ENCODE data around the gene STX8.

The STX8 gene

GRCh38 chr17:9208381-9209105, 367.1 kb downstream of the STX8 start:
- POLR2A ChIA-PET (ENCODE audit: low non-redundant PET): no interaction called here
- no peak overlapping the region for H3K27ac ChIP-seq
- CTCF ChIA-PET: interaction anchor here (0.7 kb wide), 1 partner anchor 81 kb away, joined by 3 read pairs; no protein-coding TSS in a partner anchor
- TF ChIP-seq CTCF (conservative IDR thresholded peaks at IDR 0.05; ENCODE audit: low read depth): no peak
- no peak for DNase-seq (ENCODE audit: low spot score)

- DNase-seq (ENCODE audit: low spot score): no peak
- H3K27ac ChIP-seq: no peak overlapping the region
- CTCF ChIA-PET: no interaction called here
- POLR2A ChIA-PET (ENCODE audit: low non-redundant PET): no interaction called here
- no peak for TF ChIP-seq CTCF (conservative IDR thresholded peaks at IDR 0.05; ENCODE audit: low read depth)
Measured at GRCh38 chr17:9206741-9207332, 368.8 kb downstream of the STX8 start.

- ChIA-PET CTCF (no interaction called here), POLR2A (ENCODE audit: low non-redundant PET) (no interaction called here)
- TF ChIP-seq CTCF (conservative IDR thresholded peaks at IDR 0.05; ENCODE audit: low read depth): no peak
- no peak overlapping the region for H3K27ac ChIP-seq
- no peak for DNase-seq (ENCODE audit: low spot score)
Measured at GRCh38 chr17:9206410-9206703, 369.3 kb downstream of the STX8 start.

GRCh38 chr17:9205520-9206409, 369.9 kb downstream of the STX8 start:
- ChIA-PET CTCF (no interaction called here), POLR2A (ENCODE audit: low non-redundant PET) (no interaction called here)

GRCh38 chr17:9204637-9205329, 370.8 kb downstream of the STX8 start:
- ChIA-PET POLR2A (ENCODE audit: low non-redundant PET) (no interaction called here), CTCF (no interaction called here)
- no peak for TF ChIP-seq CTCF (conservative IDR thresholded peaks at IDR 0.05; ENCODE audit: low read depth)

More at GRCh38 chr17:9205520-9206409, 369.9 kb downstream of the STX8 start:
- H3K27ac ChIP-seq: no peak overlapping the region
- TF ChIP-seq CTCF (conservative IDR thresholded peaks at IDR 0.05; ENCODE audit: low read depth): no peak
- no peak for DNase-seq (ENCODE audit: low spot score)

GRCh38 chr17:9203771-9204425, 371.7 kb downstream of the STX8 start:
- TF ChIP-seq CTCF (conservative IDR thresholded peaks at IDR 0.05; ENCODE audit: low read depth): no peak
- DNase-seq (ENCODE audit: low spot score): no peak
- ChIA-PET CTCF (no interaction called here), POLR2A (ENCODE audit: low non-redundant PET) (no interaction called here)
- H3K27ac ChIP-seq: no peak overlapping the region

More at GRCh38 chr17:9204637-9205329, 370.8 kb downstream of the STX8 start:
- H3K27ac ChIP-seq: no peak overlapping the region
- DNase-seq (ENCODE audit: low spot score): no peak
